ENCODE data around the gene VANGL2. TPM values are rescaled to one million over a fixed set of nuclear protein-coding genes. Genes with fewer than 3 reads are reported as not detected.

VANGL2 gene
- total RNA-seq, 2 donors from 2014 or later, result 9.7 to 13.6 TPM

DNA sequence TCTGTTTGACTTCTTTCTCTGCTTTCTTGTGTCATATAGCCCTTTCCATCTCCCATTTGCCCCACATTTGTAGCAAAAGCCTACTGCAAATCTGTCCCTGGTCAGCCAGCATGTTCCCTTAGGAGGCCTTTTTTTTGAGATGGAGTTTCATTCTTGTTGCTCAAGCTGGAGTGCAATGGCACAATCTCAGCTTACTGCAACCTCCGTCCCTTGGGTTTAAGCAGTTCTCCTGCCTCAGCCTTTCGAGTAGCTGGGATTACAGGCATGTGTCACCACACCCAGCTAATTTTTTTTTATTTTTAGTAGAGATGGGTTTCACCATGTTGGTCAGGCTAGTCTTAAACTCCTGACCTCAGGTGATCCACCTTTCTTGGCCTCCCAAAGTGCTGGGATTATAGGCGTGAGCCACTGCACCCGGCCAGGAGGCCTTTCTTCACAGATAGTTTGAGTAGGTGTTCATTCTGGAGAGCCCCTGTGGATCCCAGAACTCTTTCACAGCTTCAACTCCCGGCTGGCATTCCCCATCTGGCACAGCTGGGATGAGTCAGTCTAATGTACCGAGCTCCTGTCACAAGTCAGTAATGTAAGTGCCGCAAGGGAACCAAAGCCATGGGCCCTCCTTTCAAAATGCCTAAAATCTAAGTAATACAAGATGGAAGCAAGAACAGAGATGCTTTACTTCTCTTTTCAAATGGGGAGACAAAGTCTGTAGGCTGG, 42.9 kb upstream of the VANGL2 start:
- no peaks in the 10 kb centered on the region for H3K4me1 ChIP-seq (replicated peaks)
- peaks cover 15 to 25% of the 10 kb centered on the region in 2 donors for H3K36me3 ChIP-seq
- WGBS, result 81% methylated on average over 7 of the region's 7 CpGs
- DNase-seq (ENCODE audit: low spot score), result no peak
- no peaks in the 10 kb centered on the region for H3K9me3 ChIP-seq
- intact Hi-C loops (cut with DNase I), result no loop called here
- H3K27ac ChIP-seq, result no peak overlapping the region
- no peaks in the 10 kb centered on the region for H3K27me3 ChIP-seq (replicated peaks; ENCODE audit: insufficient read depth)
- TF ChIP-seq POLR2A (IDR thresholded peaks at IDR 0.05) (no peak), CTCF (IDR thresholded peaks at IDR 0.05) (no peak), POLR2AphosphoS5 (IDR thresholded peaks at IDR 0.05) (no peak)
- H3K4me3 ChIP-seq, result no peak overlapping the region

GRCh38 chr1:160358073-160358472, 42.3 kb upstream of the VANGL2 start:
- H3K4me3 ChIP-seq, result no peak overlapping the region
- H3K36me3 ChIP-seq, result peaks cover 10 to 24% of the 10 kb centered on the region in 2 donors
- no peaks in the 10 kb centered on the region for H3K4me1 ChIP-seq (replicated peaks)
- TF ChIP-seq POLR2A (IDR thresholded peaks at IDR 0.05) (no peak), POLR2AphosphoS5 (IDR thresholded peaks at IDR 0.05) (no peak), CTCF (IDR thresholded peaks at IDR 0.05) (no peak)
- intact Hi-C loops (cut with DNase I), result no loop called here
- H3K27me3 ChIP-seq (replicated peaks; ENCODE audit: insufficient read depth), result no peaks in the 10 kb centered on the region
- WGBS, result 91% methylated on average over 4 of the region's 4 CpGs
- no peak overlapping the region for H3K27ac ChIP-seq
- DNase-seq (ENCODE audit: low spot score), result no peak
- H3K9me3 ChIP-seq, result no peaks in the 10 kb centered on the region

- TF ChIP-seq CTCF (IDR thresholded peaks at IDR 0.05) (no peak), POLR2AphosphoS5 (IDR thresholded peaks at IDR 0.05) (no peak), POLR2A (IDR thresholded peaks at IDR 0.05) (no peak)
- intact Hi-C loops (cut with DNase I), result no loop called here
- WGBS, result 80% methylated on average over 9 of the region's 9 CpGs
- H3K4me3 ChIP-seq, result no peak overlapping the region
- H3K4me1 ChIP-seq (replicated peaks), result no peaks in the 10 kb centered on the region
- H3K36me3 ChIP-seq, result peaks cover 4 to 8% of the 10 kb centered on the region in 2 donors
- no peaks in the 10 kb centered on the region for H3K27me3 ChIP-seq (replicated peaks; ENCODE audit: insufficient read depth)
- H3K27ac ChIP-seq, result no peak overlapping the region
- H3K9me3 ChIP-seq, result no peaks in the 10 kb centered on the region
- no peak for DNase-seq (ENCODE audit: low spot score)
Measured at GRCh38 chr1:160359559-160360226, 40.7 kb upstream of the VANGL2 start.

DNA sequence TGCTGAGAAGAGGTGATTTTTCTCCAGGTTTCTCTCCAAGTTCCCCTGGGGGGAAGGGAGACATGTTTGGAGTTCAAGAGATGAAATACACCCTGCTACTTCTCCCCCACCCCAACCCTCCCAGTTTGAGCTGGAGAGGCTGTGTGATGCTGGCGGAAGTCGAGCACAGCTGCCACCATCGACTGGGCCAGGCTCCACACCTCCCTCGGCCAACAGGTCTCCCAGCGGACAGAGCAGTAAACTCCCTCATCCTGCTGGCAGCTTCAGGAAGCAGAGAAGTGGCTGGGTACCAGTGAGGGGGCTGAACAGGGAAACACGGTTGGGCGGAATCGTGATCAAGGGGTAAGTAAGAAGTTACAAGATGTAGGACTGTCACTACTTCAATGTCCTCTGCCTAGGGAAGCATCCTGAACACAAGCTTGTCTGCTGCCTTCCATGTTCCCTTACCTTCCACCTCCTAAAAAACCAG, 40.1 kb upstream of the VANGL2 start:
- no peak for DNase-seq (ENCODE audit: low spot score)
- Histone ChIP-seq H3K27me3 (replicated peaks; ENCODE audit: insufficient read depth) (no peaks in the 10 kb centered on the region), H3K27ac (no peak overlapping the region), H3K36me3 (peaks cover 4 to 7% of the 10 kb centered on the region in 2 donors), H3K4me1 (replicated peaks) (no peaks in the 10 kb centered on the region), H3K9me3 (no peaks in the 10 kb centered on the region), H3K4me3 (no peak overlapping the region)
- intact Hi-C loops (cut with DNase I), result no loop called here
- WGBS, result 82% methylated on average over 8 of the region's 8 CpGs
- TF ChIP-seq POLR2A (IDR thresholded peaks at IDR 0.05), result no peak
- no peak for TF ChIP-seq POLR2AphosphoS5 (IDR thresholded peaks at IDR 0.05)
- no peak for TF ChIP-seq CTCF (IDR thresholded peaks at IDR 0.05)

All from prostate gland (tissue), 2 donors.